SK-N-SH treated with all-trans-retinoic acid at 6 μM for 48 hours (cell line): ENCODE results near the gene C1orf52.

Experiments used
- ARNTL ChIP-seq: fragments of 450-650 bp; formaldehyde crosslinking; IDR thresholded peaks from 2 replicates; pipeline ENCODE4 v1.5.0; 2020; ENCODE audit warnings: low read depth, mild to moderate bottlenecking, moderate library complexity, borderline replicate concordance
- CSDC2 ChIP-seq: fragments of 250-450 bp; sonication (Bioruptor Pico); IDR thresholded peaks from 2 replicates; pipeline ENCODE4 v1.5.0; 2020; ENCODE audit warnings: mild to moderate bottlenecking, moderate library complexity
- GLIS3 ChIP-seq: fragments of 250-450 bp; sonication (Bioruptor Pico); IDR thresholded peaks from 2 replicates; pipeline ENCODE4 v1.5.0; 2020; ENCODE audit warnings: mild to moderate bottlenecking, moderate library complexity
- OSR1 ChIP-seq: fragments of 250-450 bp; sonication (Bioruptor Pico); IDR thresholded peaks from 2 replicates; pipeline ENCODE4 v1.8.0; 2022; ENCODE audit warnings: moderate library complexity, mild to moderate bottlenecking, inconsistent platforms
- PATZ1 ChIP-seq: fragments of 250-450 bp; sonication (Bioruptor Pico); IDR thresholded peaks from 2 replicates; pipeline ENCODE4 v1.8.0; 2020; ENCODE audit warnings: mild to moderate bottlenecking, moderate library complexity, borderline replicate concordance
- PPARA ChIP-seq: fragments of 250-450 bp; sonication (Bioruptor Pico); IDR thresholded peaks from 2 replicates; pipeline ENCODE4 v1.5.0; 2020; ENCODE audit warnings: mild to moderate bottlenecking, borderline replicate concordance
- RARB ChIP-seq: fragments of 250-450 bp; sonication (Bioruptor Pico); IDR thresholded peaks from 2 replicates; pipeline ENCODE4 v1.8.0; 2021; ENCODE audit warnings: mild to moderate bottlenecking, moderate library complexity
- TCF4 ChIP-seq: fragments of 250-450 bp; sonication (Bioruptor Pico); IDR thresholded peaks from 2 replicates; pipeline ENCODE4 v1.8.0; 2021; ENCODE audit warnings: mild to moderate bottlenecking, moderate library complexity, borderline replicate concordance
- TOX ChIP-seq: fragments of 250-450 bp; sonication (Bioruptor Pico); IDR thresholded peaks from 2 replicates; pipeline ENCODE4 v1.8.0; 2021; ENCODE audit warnings: mild to moderate bottlenecking, moderate library complexity, borderline replicate concordance
- ZC3H10 ChIP-seq: fragments of 250-450 bp; sonication (Bioruptor Pico); IDR thresholded peaks from 2 replicates; pipeline ENCODE4 v1.5.1; 2021; ENCODE audit warnings: mild to moderate bottlenecking, moderate library complexity
- ZFP3 ChIP-seq: fragments of 250-450 bp; sonication (Bioruptor Pico); IDR thresholded peaks from 2 replicates; pipeline ENCODE4 v1.5.0; 2020; ENCODE audit warnings: mild to moderate bottlenecking, moderate library complexity
- ZFP30 ChIP-seq: fragments of 450-650 bp; formaldehyde crosslinking; IDR thresholded peaks from 2 replicates; pipeline ENCODE4 v1.5.0; 2022; ENCODE audit warnings: mild to moderate bottlenecking, moderate library complexity

GRCh38 chr1:85274969-85275453 lies 15.5 kb upstream of the C1orf52 start:
- TF ChIP-seq ZFP3 (CRISPR knock-in tag) (no peak), TCF4 (no peak), PATZ1 (CRISPR knock-in tag) (no peak), OSR1 (CRISPR knock-in tag) (no peak), RARB (CRISPR knock-in tag) (no peak), ARNTL (CRISPR knock-in tag) (no peak), TOX (CRISPR knock-in tag) (no peak), ZFP30 (no peak), CSDC2 (CRISPR knock-in tag) (no peak), GLIS3 (CRISPR knock-in tag) (no peak), PPARA (CRISPR knock-in tag) (no peak), ZC3H10 (CRISPR knock-in tag) (no peak)
